Subcutaneous preadipocyte (primary cell): ENCODE results near the gene GNB5. TPM values are rescaled to one million over a fixed set of nuclear protein-coding genes. Genes with fewer than 3 reads are reported as not detected.

Experiments used
- small RNA-seq: library from RNA; depleted of rRNA; stranded (forward); fragments of <200 nt; gene quantifications from one replicate; pipeline ENCODE3, GENCODE V24; 2012
- total RNA-seq: library from RNA; depleted of rRNA; stranded (reverse); fragments of >200 nt; gene quantifications from 2 replicates; pipeline ENCODE4 v1.2.3, GENCODE V29; 2012

The GNB5 gene
- total RNA-seq = 21.3 and 28.7 TPM in 2 replicates

DNA sequence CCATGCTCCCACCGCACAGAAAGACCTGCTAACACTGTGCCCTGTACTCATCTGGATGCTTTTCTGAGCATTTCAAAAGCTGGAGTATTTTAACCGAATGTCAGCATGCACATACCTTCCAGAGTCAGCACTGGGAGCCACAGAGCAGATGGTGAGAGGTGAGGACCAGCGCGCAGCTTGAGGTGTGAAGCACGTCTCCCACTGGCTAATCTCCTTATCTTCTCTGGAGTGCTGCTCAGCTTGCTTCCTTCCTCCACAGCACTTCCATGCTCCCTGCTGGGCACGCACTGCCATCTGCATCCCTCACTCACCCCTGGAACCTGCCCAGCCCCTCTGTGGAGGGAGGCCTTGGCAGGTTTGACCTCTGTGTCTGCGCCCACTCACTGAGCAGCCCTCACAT lies at the start of gene GNB5:
Gene GNB5 (minus strand): TSS at position 186 of the 400 bp plus-strand sequence. CDS start 6,716 bp downstream, outside the sequence.

Small RNA genes lying within 50 kb of the gene (small RNA-seq; reads per million reads assigned to genes)
- not detected for gene RF00019

Other genes with a start within 250 kb of the GNB5 start
- gene LEO1, start 219.6 kb downstream of the GNB5 start, total RNA-seq = 20.9 and 26.2 TPM in 2 replicates
- gene MAPK6, start 172.2 kb downstream of the GNB5 start, total RNA-seq = 45.2 and 58.3 TPM in 2 replicates
- 0.37 and 0.39 TPM in 2 replicates for gene BCL2L10, start 78.6 kb downstream of the GNB5 start, total RNA-seq
- 0.20 and 0.73 TPM in 2 replicates for gene MYO5C, start 104.4 kb upstream of the GNB5 start, total RNA-seq